OCI-LY7 (cell line): ENCODE data around the gene NFATC2.

Experiments
- CTCF ChIP-seq: fragments of 200-600 bp; sonication (generic); conservative IDR thresholded peaks from 2 replicates; pipeline ENCODE4 v1.5.1; 2014; ENCODE audit warnings: mild to moderate bottlenecking, antibody characterized with exemption, low read length, moderate library complexity, mixed read lengths
- EZH2phosphoT487 ChIP-seq: fragments of 200-600 bp; sonication (generic); IDR thresholded peaks from 2 replicates; pipeline ENCODE4 v1.6.1; 2018; ENCODE audit warnings: low read depth, borderline replicate concordance, mild to moderate bottlenecking, mixed run types, antibody characterized with exemption, low read length, moderate library complexity, mixed read lengths

DNA sequence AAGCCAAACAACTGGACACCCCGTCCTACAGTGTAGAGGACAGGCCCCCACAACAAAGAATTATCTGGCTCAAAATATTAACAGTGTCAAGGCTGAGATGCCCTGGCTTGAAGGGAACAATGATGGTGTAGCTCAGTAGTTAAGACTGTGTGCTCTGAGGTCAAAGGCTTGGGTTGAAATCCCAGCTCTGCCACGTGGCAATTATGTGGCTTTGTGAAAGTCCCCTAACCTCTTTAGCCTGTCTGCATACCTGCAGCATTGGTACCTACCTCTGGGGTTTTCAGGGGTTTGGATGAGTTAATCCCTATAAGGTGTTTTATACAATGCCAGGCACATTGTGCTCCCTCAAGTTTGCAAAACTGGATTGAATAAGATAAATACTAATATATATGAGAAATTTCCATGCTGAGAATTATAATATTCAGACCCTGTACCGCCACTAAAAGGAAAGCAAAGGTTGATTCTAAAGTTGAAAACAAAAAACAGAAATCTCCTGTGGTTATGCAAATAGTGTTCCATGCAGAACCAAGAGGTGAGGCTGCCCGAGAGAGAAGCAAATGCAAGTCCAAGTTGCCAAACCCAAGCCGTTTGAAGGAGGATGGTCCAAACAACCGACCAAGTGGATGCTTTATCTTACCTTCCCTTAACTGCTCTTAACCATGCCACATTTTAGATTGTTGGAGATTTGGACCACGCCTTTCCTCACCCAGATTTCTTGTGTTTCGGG, 199.8 kb downstream of the NFATC2 start:
- TF ChIP-seq CTCF (no peak), EZH2phosphoT487 (no peak)
